Measurements from ENCODE around the gene CLSTN1. TPM values are rescaled to one million over a fixed set of nuclear protein-coding genes. Genes with fewer than 3 reads are reported as not detected.

CLSTN1 gene
- total RNA-seq, 1 experiment from 2014 or later: 119 TPM

DNA sequence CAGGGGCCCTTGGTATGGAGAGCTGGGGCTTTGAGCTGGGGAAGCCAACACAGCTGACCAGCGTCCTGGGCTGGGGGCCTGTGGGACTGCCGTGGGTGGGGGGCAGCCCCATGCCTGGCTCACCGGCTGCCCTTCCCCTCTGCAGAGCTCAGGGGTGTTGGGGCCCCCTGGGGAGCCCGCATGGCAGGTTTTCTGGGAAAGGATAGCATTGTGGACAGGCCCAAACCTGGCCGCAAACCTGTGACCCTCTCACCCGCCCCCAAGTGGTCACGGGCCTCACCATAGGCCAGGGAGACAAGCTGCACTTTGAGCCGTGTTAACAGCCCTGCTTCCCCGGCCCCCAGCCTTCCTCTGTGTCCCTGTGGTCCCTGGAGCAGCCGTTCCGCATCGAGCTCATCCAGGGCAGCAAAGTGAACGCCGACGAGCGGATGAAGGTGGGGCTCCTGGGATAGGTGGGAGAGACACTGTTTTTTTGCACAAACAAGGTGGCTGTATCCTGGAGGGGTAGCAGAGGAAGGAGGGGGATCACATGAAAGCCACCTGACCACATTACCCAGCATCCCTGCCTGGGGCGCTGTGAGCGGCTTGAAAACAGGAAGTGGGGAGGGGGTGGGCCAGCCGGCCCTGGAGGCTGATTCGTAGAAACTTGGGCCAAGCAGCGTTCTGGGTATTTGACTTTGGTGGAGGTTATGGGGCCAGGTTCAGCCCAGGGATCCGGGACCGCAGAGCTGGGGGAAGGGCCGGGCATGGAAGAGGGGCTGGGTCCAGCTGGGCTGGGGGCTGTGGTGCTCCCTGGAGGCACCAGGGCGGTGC is 106.4 kb downstream of the CLSTN1 start (continued):
- TF ChIP-seq, protein P1, sequence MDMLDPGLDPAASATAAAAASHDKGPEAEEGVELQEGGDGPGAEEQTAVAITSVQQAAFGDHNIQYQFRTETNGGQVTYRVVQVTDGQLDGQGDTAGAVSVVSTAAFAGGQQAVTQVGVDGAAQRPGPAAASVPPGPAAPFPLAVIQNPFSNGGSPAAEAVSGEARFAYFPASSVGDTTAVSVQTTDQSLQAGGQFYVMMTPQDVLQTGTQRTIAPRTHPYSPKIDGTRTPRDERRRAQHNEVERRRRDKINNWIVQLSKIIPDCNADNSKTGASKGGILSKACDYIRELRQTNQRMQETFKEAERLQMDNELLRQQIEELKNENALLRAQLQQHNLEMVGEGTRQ (CRISPR knock-in tag; IDR thresholded peaks at IDR 0.05): peak; percentile 90
- TF ChIP-seq ZNF232 (CRISPR knock-in tag; IDR thresholded peaks at IDR 0.05) (no peak), TP53 (CRISPR knock-in tag; IDR thresholded peaks at IDR 0.05) (no peak), ZNF263 (CRISPR knock-in tag; IDR thresholded peaks at IDR 0.05; ENCODE audit: low read depth) (no peak), NFYB (CRISPR knock-in tag; conservative IDR thresholded peaks at IDR 0.05; ENCODE audit: low read depth) (peak; percentile 46; the same call in 1 of the 2 replicates), ATF2 (CRISPR knock-in tag; IDR thresholded peaks at IDR 0.05; ENCODE audit: borderline replicate concordance, low read depth) (no peak), MAX (CRISPR knock-in tag; IDR thresholded peaks at IDR 0.05) (0 out of 2 replicates have a peak, but pooled peaks have one; percentile 47), ZNF219 (CRISPR knock-in tag; IDR thresholded peaks at IDR 0.05; ENCODE audit: borderline replicate concordance) (no peak), ZBTB21 (CRISPR knock-in tag; IDR thresholded peaks at IDR 0.05; ENCODE audit: borderline replicate concordance) (no peak), RELA (CRISPR knock-in tag; IDR thresholded peaks at IDR 0.05; ENCODE audit: borderline replicate concordance) (no peak), TCF7 (CRISPR knock-in tag; IDR thresholded peaks at IDR 0.05; ENCODE audit: low read depth) (0 out of 2 replicates have a peak, but pooled peaks have one; percentile 28), NR2C2 (CRISPR knock-in tag; IDR thresholded peaks at IDR 0.05) (no peak), PRDM15 (CRISPR knock-in tag; IDR thresholded peaks at IDR 0.05) (no peak)
- TF ChIP-seq, protein P2, sequence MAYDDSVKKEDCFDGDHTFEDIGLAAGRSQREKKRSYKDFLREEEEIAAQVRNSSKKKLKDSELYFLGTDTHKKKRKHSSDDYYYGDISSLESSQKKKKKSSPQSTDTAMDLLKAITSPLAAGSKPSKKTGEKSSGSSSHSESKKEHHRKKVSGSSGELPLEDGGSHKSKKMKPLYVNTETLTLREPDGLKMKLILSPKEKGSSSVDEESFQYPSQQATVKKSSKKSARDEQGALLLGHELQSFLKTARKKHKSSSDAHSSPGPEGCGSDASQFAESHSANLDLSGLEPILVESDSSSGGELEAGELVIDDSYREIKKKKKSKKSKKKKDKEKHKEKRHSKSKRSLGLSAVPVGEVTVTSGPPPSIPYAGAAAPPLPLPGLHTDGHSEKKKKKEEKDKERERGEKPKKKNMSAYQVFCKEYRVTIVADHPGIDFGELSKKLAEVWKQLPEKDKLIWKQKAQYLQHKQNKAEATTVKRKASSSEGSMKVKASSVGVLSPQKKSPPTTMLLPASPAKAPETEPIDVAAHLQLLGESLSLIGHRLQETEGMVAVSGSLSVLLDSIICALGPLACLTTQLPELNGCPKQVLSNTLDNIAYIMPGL (CRISPR knock-in tag; IDR thresholded peaks at IDR 0.05): no peak
- TF ChIP-seq, protein P3, sequence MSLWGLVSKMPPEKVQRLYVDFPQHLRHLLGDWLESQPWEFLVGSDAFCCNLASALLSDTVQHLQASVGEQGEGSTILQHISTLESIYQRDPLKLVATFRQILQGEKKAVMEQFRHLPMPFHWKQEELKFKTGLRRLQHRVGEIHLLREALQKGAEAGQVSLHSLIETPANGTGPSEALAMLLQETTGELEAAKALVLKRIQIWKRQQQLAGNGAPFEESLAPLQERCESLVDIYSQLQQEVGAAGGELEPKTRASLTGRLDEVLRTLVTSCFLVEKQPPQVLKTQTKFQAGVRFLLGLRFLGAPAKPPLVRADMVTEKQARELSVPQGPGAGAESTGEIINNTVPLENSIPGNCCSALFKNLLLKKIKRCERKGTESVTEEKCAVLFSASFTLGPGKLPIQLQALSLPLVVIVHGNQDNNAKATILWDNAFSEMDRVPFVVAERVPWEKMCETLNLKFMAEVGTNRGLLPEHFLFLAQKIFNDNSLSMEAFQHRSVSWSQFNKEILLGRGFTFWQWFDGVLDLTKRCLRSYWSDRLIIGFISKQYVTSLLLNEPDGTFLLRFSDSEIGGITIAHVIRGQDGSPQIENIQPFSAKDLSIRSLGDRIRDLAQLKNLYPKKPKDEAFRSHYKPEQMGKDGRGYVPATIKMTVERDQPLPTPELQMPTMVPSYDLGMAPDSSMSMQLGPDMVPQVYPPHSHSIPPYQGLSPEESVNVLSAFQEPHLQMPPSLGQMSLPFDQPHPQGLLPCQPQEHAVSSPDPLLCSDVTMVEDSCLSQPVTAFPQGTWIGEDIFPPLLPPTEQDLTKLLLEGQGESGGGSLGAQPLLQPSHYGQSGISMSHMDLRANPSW (CRISPR knock-in tag; conservative IDR thresholded peaks at IDR 0.05; ENCODE audit: low read depth): no peak
- TF ChIP-seq, protein P4, sequence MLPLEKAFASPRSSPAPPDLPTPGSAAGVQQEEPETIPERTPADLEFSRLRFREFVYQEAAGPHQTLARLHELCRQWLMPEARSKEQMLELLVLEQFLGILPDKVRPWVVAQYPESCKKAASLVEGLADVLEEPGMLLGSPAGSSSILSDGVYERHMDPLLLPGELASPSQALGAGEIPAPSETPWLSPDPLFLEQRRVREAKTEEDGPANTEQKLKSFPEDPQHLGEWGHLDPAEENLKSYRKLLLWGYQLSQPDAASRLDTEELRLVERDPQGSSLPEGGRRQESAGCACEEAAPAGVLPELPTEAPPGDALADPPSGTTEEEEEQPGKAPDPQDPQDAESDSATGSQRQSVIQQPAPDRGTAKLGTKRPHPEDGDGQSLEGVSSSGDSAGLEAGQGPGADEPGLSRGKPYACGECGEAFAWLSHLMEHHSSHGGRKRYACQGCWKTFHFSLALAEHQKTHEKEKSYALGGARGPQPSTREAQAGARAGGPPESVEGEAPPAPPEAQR (CRISPR knock-in tag; IDR thresholded peaks at IDR 0.05): no peak
- TF ChIP-seq, protein P5, sequence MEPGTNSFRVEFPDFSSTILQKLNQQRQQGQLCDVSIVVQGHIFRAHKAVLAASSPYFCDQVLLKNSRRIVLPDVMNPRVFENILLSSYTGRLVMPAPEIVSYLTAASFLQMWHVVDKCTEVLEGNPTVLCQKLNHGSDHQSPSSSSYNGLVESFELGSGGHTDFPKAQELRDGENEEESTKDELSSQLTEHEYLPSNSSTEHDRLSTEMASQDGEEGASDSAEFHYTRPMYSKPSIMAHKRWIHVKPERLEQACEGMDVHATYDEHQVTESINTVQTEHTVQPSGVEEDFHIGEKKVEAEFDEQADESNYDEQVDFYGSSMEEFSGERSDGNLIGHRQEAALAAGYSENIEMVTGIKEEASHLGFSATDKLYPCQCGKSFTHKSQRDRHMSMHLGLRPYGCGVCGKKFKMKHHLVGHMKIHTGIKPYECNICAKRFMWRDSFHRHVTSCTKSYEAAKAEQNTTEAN (CRISPR knock-in tag; IDR thresholded peaks at IDR 0.05): no peak
- TF ChIP-seq, protein P6, sequence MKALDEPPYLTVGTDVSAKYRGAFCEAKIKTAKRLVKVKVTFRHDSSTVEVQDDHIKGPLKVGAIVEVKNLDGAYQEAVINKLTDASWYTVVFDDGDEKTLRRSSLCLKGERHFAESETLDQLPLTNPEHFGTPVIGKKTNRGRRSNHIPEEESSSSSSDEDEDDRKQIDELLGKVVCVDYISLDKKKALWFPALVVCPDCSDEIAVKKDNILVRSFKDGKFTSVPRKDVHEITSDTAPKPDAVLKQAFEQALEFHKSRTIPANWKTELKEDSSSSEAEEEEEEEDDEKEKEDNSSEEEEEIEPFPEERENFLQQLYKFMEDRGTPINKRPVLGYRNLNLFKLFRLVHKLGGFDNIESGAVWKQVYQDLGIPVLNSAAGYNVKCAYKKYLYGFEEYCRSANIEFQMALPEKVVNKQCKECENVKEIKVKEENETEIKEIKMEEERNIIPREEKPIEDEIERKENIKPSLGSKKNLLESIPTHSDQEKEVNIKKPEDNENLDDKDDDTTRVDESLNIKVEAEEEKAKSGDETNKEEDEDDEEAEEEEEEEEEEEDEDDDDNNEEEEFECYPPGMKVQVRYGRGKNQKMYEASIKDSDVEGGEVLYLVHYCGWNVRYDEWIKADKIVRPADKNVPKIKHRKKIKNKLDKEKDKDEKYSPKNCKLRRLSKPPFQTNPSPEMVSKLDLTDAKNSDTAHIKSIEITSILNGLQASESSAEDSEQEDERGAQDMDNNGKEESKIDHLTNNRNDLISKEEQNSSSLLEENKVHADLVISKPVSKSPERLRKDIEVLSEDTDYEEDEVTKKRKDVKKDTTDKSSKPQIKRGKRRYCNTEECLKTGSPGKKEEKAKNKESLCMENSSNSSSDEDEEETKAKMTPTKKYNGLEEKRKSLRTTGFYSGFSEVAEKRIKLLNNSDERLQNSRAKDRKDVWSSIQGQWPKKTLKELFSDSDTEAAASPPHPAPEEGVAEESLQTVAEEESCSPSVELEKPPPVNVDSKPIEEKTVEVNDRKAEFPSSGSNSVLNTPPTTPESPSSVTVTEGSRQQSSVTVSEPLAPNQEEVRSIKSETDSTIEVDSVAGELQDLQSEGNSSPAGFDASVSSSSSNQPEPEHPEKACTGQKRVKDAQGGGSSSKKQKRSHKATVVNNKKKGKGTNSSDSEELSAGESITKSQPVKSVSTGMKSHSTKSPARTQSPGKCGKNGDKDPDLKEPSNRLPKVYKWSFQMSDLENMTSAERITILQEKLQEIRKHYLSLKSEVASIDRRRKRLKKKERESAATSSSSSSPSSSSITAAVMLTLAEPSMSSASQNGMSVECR (CRISPR knock-in tag; IDR thresholded peaks at IDR 0.05; ENCODE audit: borderline replicate concordance): no peak
